Stimulated activated CD8-positive, alpha-beta memory T cell treated with anti-CD3 and anti-CD28 coated beads, Interleukin-15, amount 100 ng/mL, for 4 hours (primary cell): Measurements from ENCODE around the gene F7.

ENCODE experiments used
- DNase-seq, 2 donors: peaks; one replicate each; pipeline ENCODE4 v3.0.0-alpha.2; 2020; ENCODE audit warnings: low read depth in 2 of 2

Gene F7

GRCh38 chr13:113138792-113139551 lies 33.4 kb downstream of the F7 start:
- no peak for DNase-seq

- DNase-seq: no peak
These were observed 34.0 kb downstream of the F7 start for GRCh38 chr13:113139577-113139976.

- no peak for DNase-seq
These were observed 35.3 kb downstream of the F7 start for GRCh38 chr13:113140677-113141600.

DNA sequence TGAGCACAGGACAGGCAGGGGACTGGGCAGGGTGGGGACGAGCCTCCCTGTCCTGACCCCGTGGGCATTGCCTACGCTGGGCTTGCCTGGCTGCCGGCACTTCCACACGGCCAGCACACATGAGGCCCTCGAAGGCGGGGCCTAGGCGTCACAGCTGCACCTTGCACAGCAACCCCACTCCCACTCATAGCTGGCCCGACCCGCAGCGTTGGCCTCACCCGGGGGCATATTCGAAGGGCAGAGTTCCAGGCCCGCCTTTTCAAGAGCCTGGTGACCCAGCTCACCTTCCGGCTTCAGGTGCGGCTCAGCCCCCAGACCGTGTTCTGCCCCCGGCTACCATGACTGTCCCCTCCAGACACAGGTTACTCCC lies 36.0 kb downstream of the F7 start:
- no peak for DNase-seq

- DNase-seq: no peak
These were observed 37.3 kb downstream of the F7 start for GRCh38 chr13:113142876-113143275.

- DNase-seq: no peak
These were observed 38.1 kb downstream of the F7 start for GRCh38 chr13:113143466-113144254.

DNA sequence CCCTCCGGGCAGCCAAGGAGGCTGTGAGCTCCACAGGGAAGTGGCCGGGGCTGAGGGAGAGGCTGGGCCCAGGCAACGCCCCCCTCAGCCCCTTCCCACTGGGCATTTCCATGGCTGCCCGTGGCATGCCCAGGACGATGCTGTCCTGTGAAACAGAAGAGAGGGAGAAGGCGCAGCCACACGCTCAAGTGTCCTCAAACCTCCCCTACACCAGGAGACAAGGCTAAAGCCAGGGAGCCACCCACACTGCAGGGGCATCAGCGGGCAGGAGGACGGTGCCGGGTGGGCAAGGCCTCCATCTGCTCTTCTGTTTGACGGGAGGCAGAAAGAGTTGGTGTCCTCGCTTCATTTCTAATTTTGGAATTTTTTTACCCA lies 38.7 kb downstream of the F7 start:
- DNase-seq: no peak

- DNase-seq: no peak
These were observed 39.9 kb downstream of the F7 start for GRCh38 chr13:113145496-113145895.

- no peak for DNase-seq
These were observed 40.5 kb downstream of the F7 start for GRCh38 chr13:113145911-113146598.

GRCh38 chr13:113146750-113147149 lies 41.2 kb downstream of the F7 start:
- DNase-seq: no peak

- no peak for DNase-seq
These were observed 41.6 kb downstream of the F7 start for GRCh38 chr13:113147206-113147605.

DNA sequence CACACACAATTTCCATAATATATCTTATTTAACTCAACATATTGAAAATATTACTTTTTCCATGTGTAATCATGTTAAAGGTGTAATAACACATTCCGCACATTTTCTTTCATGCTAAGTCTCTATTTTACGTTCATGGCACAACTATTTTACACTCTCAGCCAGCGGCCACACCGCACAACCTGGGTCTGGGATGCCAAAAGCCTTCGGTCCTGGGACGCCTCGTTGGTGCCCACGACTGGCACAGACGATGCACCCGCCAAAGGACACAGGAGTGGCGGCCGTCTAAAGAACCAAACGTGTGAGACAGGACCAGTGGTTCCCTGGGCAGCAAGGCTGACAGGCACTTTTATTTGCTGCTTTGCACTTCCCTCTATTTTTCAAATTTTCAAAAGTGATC lies 42.8 kb downstream of the F7 start:
- no peak for DNase-seq

- DNase-seq: no peak
These were observed 43.4 kb downstream of the F7 start for GRCh38 chr13:113148940-113149503.

GRCh38 chr13:113149711-113150549 lies 44.3 kb downstream of the F7 start:
- DNase-seq: no peak

GRCh38 chr13:113150550-113151365 lies 45.2 kb downstream of the F7 start:
- no peak for DNase-seq

GRCh38 chr13:113151745-113152690 lies 46.4 kb downstream of the F7 start:
- DNase-seq: no peak

DNA sequence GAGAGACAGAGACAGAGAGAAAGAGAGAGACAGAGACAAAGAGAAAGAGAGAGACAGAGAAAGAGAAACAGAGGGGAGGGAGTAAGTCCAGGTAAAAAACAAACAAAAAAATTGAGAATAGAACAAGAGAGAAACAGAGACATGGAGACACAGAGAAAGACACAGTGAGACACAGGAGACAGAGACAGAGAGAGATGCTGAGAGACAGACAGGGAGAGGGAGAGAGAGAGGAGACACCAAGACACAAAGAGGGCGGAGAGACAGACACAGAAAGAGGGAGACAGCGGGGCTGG lies 47.0 kb downstream of the F7 start:
- DNase-seq: no peak

GRCh38 chr13:113152984-113153809 lies 47.6 kb downstream of the F7 start:
- no peak for DNase-seq
